H1 (cell line): ENCODE results near the gene SHISA9. TPM values are rescaled to one million over a fixed set of nuclear protein-coding genes. Genes with fewer than 3 reads are reported as not detected.

Experiments
- CTCF ChIA-PET: fragments of 300-600 bp; sonication (Branson Sonifier 250); formaldehyde crosslinking; loops from one replicate; lab custom pipeline; 2021; ENCODE audit not compliant: partially characterized antibody; lab: Charles Lee
- POLR2A ChIA-PET: fragments of 300-600 bp; sonication (Branson Sonifier 250); formaldehyde crosslinking; loops from one replicate; lab custom pipeline; 2021; ENCODE audit warnings: inconsistent platforms; ENCODE audit not compliant: partially characterized antibody; lab: Charles Lee
- DNase-seq, 2 experiments: peaks; one replicate each; pipeline versions ENCODE4 v3.0.0 to v3.0.0-alpha.2; 2010 to 2022; ENCODE audit warnings: low spot score in 2 of 2, low read depth in 1 of 2, mixed read lengths in 1 of 2
- FAIRE-seq: peaks from 2 replicates; lab custom pipeline; 2011; peaks lifted over from hg19 to GRCh38; lab: Jason Lieb, UNC
- H2AFZ ChIP-seq: 2 replicates; pipeline ENCODE4 v1.8.1; 2012; ENCODE audit warnings: low read length, inconsistent platforms
- H2AK5ac ChIP-seq: 2 replicates; pipeline ENCODE4 v1.6.1; 2013; ENCODE audit warnings: low read depth, low read length
- H2BK120ac ChIP-seq: replicated peaks from 2 replicates; pipeline ENCODE3; 2013; ENCODE audit warnings: low read depth, low read length, inconsistent platforms
- H2BK12ac ChIP-seq: 2 replicates; pipeline ENCODE4 v1.6.1; 2013; ENCODE audit warnings: low read depth, low read length
- H2BK15ac ChIP-seq: 2 replicates; pipeline ENCODE4 v1.6.1; 2013; ENCODE audit warnings: low read length
- H2BK20ac ChIP-seq: 2 replicates; pipeline ENCODE4 v1.6.1; 2013; ENCODE audit warnings: low read length
- H2BK5ac ChIP-seq: 2 replicates; pipeline ENCODE4 v1.6.1; 2013; ENCODE audit warnings: low read depth, low read length
- H3K14ac ChIP-seq: 2 replicates; pipeline ENCODE4 v1.6.1; 2013; ENCODE audit warnings: inconsistent platforms; ENCODE audit not compliant: insufficient read length
- H3K18ac ChIP-seq: 2 replicates; pipeline ENCODE4 v1.6.1; 2013; ENCODE audit warnings: low read length; ENCODE audit errors: extremely low read depth
- H3K23ac ChIP-seq: 2 replicates; pipeline ENCODE4 v1.6.1; 2013; ENCODE audit warnings: inconsistent platforms; ENCODE audit not compliant: insufficient read length
- H3K23me2 ChIP-seq: 2 replicates; pipeline ENCODE4 v1.6.1; 2013; ENCODE audit warnings: low read depth, low read length
- H3K27ac ChIP-seq: 2 replicates; pipeline ENCODE4 v1.6.1; 2011; ENCODE audit warnings: low read depth, low read length, inconsistent platforms
- H3K27me3 ChIP-seq, 4 experiments: replicated peaks in 1 of 4; 1 replicate in 1 of 4; 2 replicates in 3 of 4; pipeline versions ENCODE4 v1.6.1 to v1.8.1; 2011 to 2013; ENCODE audit warnings: low read length in 3 of 4, mild to moderate bottlenecking in 3 of 4, inconsistent platforms in 2 of 4, mixed read lengths in 2 of 4, moderate library complexity in 1 of 4; ENCODE audit not compliant: control insufficient read depth in 3 of 4, insufficient read depth in 3 of 4; ENCODE audit errors: extremely low read depth in 1 of 4
- H3K36me3 ChIP-seq, 4 experiments: 2 replicates each; pipeline versions ENCODE4 v1.6.1 to v1.8.1; 2011 to 2013; ENCODE audit warnings: mild to moderate bottlenecking in 4 of 4, low read length in 3 of 4, moderate library complexity in 2 of 4, control low read depth in 1 of 4, inconsistent platforms in 1 of 4; ENCODE audit not compliant: insufficient read depth in 4 of 4, control insufficient read depth in 2 of 4
- H3K4ac ChIP-seq: replicated peaks from 2 replicates; pipeline ENCODE3; 2013; ENCODE audit warnings: low read length, low read depth, mixed read lengths, inconsistent platforms; ENCODE audit not compliant: insufficient read length
- H3K4me1 ChIP-seq, 4 experiments: replicated peaks in 1 of 4; 1 replicate in 1 of 4; 2 replicates in 3 of 4; pipeline versions ENCODE4 v1.6.1 to v1.8.1; 2011 to 2013; ENCODE audit warnings: low read length in 3 of 4, inconsistent platforms in 2 of 4, mixed read lengths in 1 of 4; ENCODE audit not compliant: insufficient read depth in 4 of 4, control insufficient read depth in 3 of 4
- H3K4me2 ChIP-seq, 2 experiments: 2 replicates each; pipeline versions ENCODE4 v1.6.1 to v1.8.1; 2011 to 2013; ENCODE audit warnings: low read depth in 2 of 2, low read length in 2 of 2, control low read depth in 1 of 2, inconsistent platforms in 1 of 2, mild to moderate bottlenecking in 1 of 2; ENCODE audit not compliant: insufficient read depth in 1 of 2
- H3K4me3 ChIP-seq, 4 experiments: fragments of 200-600, 300-600 bp in 1 of 4; sonication (generic), shearing (Covaris generic), sonication (Bioruptor Twin) in 1 of 4; 2 replicates each; pipeline versions ENCODE4 v1.5.1 to v1.8.1; 2011 to 2016; ENCODE audit warnings: low read length in 4 of 4, low read depth in 3 of 4, control low read depth in 2 of 4, inconsistent platforms in 2 of 4, mild to moderate bottlenecking in 2 of 4, mixed read lengths in 1 of 4, moderate library complexity in 1 of 4; ENCODE audit not compliant: insufficient read depth in 2 of 4; ENCODE audit errors: extremely low read depth in 1 of 4
- H3K56ac ChIP-seq: replicated peaks from 2 replicates; pipeline ENCODE3; 2013; ENCODE audit warnings: low read depth, mild to moderate bottlenecking, mixed read lengths, low read length, inconsistent platforms; ENCODE audit not compliant: insufficient read length
- H3K79me1 ChIP-seq: 2 replicates; pipeline ENCODE4 v1.6.1; 2013; ENCODE audit warnings: low read depth, low read length, control low read depth
- H3K79me2 ChIP-seq, 2 experiments: 2 replicates each; pipeline versions ENCODE4 v1.6.1 to v1.8.1; 2012 to 2013; ENCODE audit warnings: low read length in 2 of 2, mild to moderate bottlenecking in 2 of 2, inconsistent platforms in 1 of 2; ENCODE audit not compliant: insufficient read depth in 2 of 2, control insufficient read depth in 1 of 2
- H3K9ac ChIP-seq, 4 experiments: replicated peaks in 1 of 4; 1 replicate in 1 of 4; 2 replicates in 3 of 4; pipeline versions ENCODE4 v1.6.1 to v1.8.1; 2011 to 2013; ENCODE audit warnings: low read depth in 3 of 4, low read length in 3 of 4, control low read depth in 2 of 4, mild to moderate bottlenecking in 2 of 4, moderate library complexity in 2 of 4, inconsistent platforms in 1 of 4; ENCODE audit errors: extremely low read depth in 1 of 4
- H3K9me3 ChIP-seq, 2 experiments: 2 replicates each; pipeline versions ENCODE4 v1.6.1 to v1.8.1; 2012 to 2013; ENCODE audit warnings: mild to moderate bottlenecking in 2 of 2, moderate library complexity in 2 of 2, control low read depth in 1 of 2, inconsistent platforms in 1 of 2, low read depth in 1 of 2, low read length in 1 of 2, mixed read lengths in 1 of 2; ENCODE audit not compliant: insufficient read depth in 2 of 2
- H4K20me1 ChIP-seq, 2 experiments: replicated peaks in 1 of 2; 2 replicates each; pipeline versions ENCODE3 to v1.8.1; 2011 to 2013; ENCODE audit warnings: inconsistent platforms in 2 of 2, low read length in 2 of 2, mild to moderate bottlenecking in 1 of 2; ENCODE audit not compliant: insufficient read depth in 2 of 2, control insufficient read depth in 1 of 2
- H4K5ac ChIP-seq: 2 replicates; pipeline ENCODE4 v1.6.1; 2013; ENCODE audit warnings: low read length, low read depth, mixed read lengths, inconsistent platforms; ENCODE audit not compliant: insufficient read length
- H4K8ac ChIP-seq: 2 replicates; pipeline ENCODE4 v1.8.0; 2013; ENCODE audit warnings: mild to moderate bottlenecking, moderate library complexity, low read length, inconsistent platforms; ENCODE audit not compliant: insufficient read depth; ENCODE audit errors: extremely low read depth
- H4K91ac ChIP-seq: replicated peaks from 2 replicates; pipeline ENCODE3; 2013; ENCODE audit warnings: low read length, mixed read lengths, inconsistent platforms; ENCODE audit not compliant: insufficient read length
- ASH2L ChIP-seq: fragments of 200-600, 300-600 bp; sonication (generic); IDR thresholded peaks from one replicate; pipeline ENCODE4 v1.7.1; 2017; ENCODE audit warnings: low read length
- BRCA1 ChIP-seq: IDR thresholded peaks from 2 replicates; pipeline ENCODE4 v1.6.1; 2012; ENCODE audit warnings: low read depth, low read length, improper control_type of control experiment
- CBX5 ChIP-seq: fragments of 300-800, 300-1000 bp; sonication (generic); IDR thresholded peaks from 2 replicates; pipeline ENCODE4 v1.7.1; 2016; ENCODE audit warnings: antibody characterized with exemption, low read length, low read depth
- EP300 ChIP-seq, 2 experiments: IDR thresholded peaks; 1 replicate in 1 of 2; 2 replicates in 1 of 2; pipeline ENCODE4 v1.6.1; 2011 to 2012; ENCODE audit warnings: low read depth in 2 of 2, low read length in 2 of 2, mild to moderate bottlenecking in 2 of 2, borderline replicate concordance in 1 of 2, inconsistent platforms in 1 of 2, moderate library complexity in 1 of 2
- GTF2F1 ChIP-seq: IDR thresholded peaks from 2 replicates; pipeline ENCODE4 v1.6.1; 2012; ENCODE audit warnings: low read depth, low read length, improper control_type of control experiment, borderline replicate concordance
- HDAC6 ChIP-seq: IDR thresholded peaks from one replicate; pipeline ENCODE4 v1.7.1; 2012; ENCODE audit warnings: low read depth, mild to moderate bottlenecking, inconsistent platforms, low read length, moderate library complexity
- JUN ChIP-seq: IDR thresholded peaks from 2 replicates; pipeline ENCODE4 v1.6.1; 2011; ENCODE audit warnings: low read depth, mild to moderate bottlenecking, improper control_type of control experiment, low read length
- TEAD4 ChIP-seq: IDR thresholded peaks from 2 replicates; pipeline ENCODE4 v1.6.1; 2012; ENCODE audit warnings: low read depth, low read length, inconsistent platforms, mixed read lengths
- YY1 ChIP-seq: IDR thresholded peaks from 2 replicates; pipeline ENCODE4 v1.6.1; 2011; ENCODE audit warnings: low read depth, mild to moderate bottlenecking, low read length
- WGBS, 2 experiments: shearing (Covaris generic) in 1 of 2; methylation state at CpG; one replicate each; pipeline versions ENCODE4 v1.1.6 to v1.1.7; 2013 to 2015; ENCODE audit warnings: low lambda C conversion rate in 2 of 2, mixed read lengths in 2 of 2, inconsistent platforms in 1 of 2, low coverage in 1 of 2, missing lambda C conversion rate in 1 of 2; ENCODE audit not compliant: insufficient replicate concordance in 2 of 2, insufficient coverage in 1 of 2, insufficient read length in 1 of 2; ENCODE audit errors: extremely low coverage in 1 of 2, missing lambda C conversion rate in 1 of 2; 5-methylcytosine and 5-hydroxymethylcytosine counted together
- polyA plus RNA-seq, 7 experiments: library from polyadenylated mRNA; depleted of rRNA in 3 of 7; stranded (reverse) in 5 of 7; unstranded in 2 of 7; fragments of >200 nt in 5 of 7; fragments of 200-250 nt in 2 of 7; gene quantifications; 1 replicate in 5 of 7; 2 replicates in 1 of 7; 4 replicates in 1 of 7; pipeline versions ENCODE4 v1.2.1 to v1.2.3, GENCODE V29; 2011 to 2013; ENCODE audit warnings: missing spikeins in 2 of 7, mixed read lengths in 2 of 7
- total RNA-seq: library from RNA; stranded (reverse); fragmentation: NEBNext Ultra II Directional; extraction: Animal tissue kit (Norgen Biotek cat#: 25700); gene quantifications from 2 replicates; pipeline ENCODE4 v1.2.1, GENCODE V29; 2021

SHISA9 gene
- total and polyA plus RNA-seq, 2 of the 8 experiments (the other 6 are each of a cell fraction or from before 2014, with no cell fraction given), result 25.6 to 39.8 TPM

GRCh38 chr16:12941896-12942295 is 40.5 kb downstream of the SHISA9 start:
- WGBS, 2 experiments, result 97% methylated on average over 3 of the region's 3 CpGs; no CpG with 5 or more reads in 1 of the 2 experiments
- TF ChIP-seq GTF2F1 (no peak), EP300 (IDR thresholded peaks at IDR 0.05; ENCODE audit: borderline replicate concordance in 1 of 2, low read depth in 2 of 2, low read length in 2 of 2) (no peak), JUN (no peak), HDAC6 (no peak), TEAD4 (no peak), ASH2L (no peak), CBX5 (no peak), YY1 (no peak), BRCA1 (no peak)
- H3K4me1 ChIP-seq, result peaks cover 0 to 17% (median 7%) of the 10 kb centered on the region in 4 experiments

More at GRCh38 chr16:12941896-12942295, 40.5 kb downstream of the SHISA9 start:
- Histone ChIP-seq H3K14ac (no peak overlapping the region), H2BK12ac (no peak overlapping the region), H4K91ac (no peak overlapping the region), H3K9me3 (no peaks in the 10 kb centered on the region), H3K23me2 (no peaks in the 10 kb centered on the region), H2AFZ (no peak overlapping the region), H3K23ac (no peak overlapping the region), H4K20me1 (no peaks in the 10 kb centered on the region), H3K56ac (no peak overlapping the region), H3K18ac (no peak overlapping the region), H2BK15ac (no peak overlapping the region), H3K79me1 (peaks cover 4% of the 10 kb centered on the region), H2AK5ac (no peak overlapping the region), H3K4me3 (no peak overlapping the region), H2BK120ac (no peak overlapping the region), H3K27me3 (no peaks in the 10 kb centered on the region), H3K36me3 (peaks cover 0 to 3% (median 0%) of the 10 kb centered on the region in 4 experiments; a peak in 1 of 8 replicates), H3K79me2 (peaks cover 3 to 83% of the 10 kb centered on the region in 2 experiments; a peak in 3 of 4 replicates), H2BK5ac (no peak overlapping the region), H3K27ac (no peak overlapping the region), H3K4ac (no peak overlapping the region), H2BK20ac (no peak overlapping the region), H4K5ac (no peak overlapping the region), H3K9ac (no peak overlapping the region), H4K8ac (no peak overlapping the region), H3K4me2 (no peak overlapping the region)
- FAIRE-seq (no peak), DNase-seq (no peak)
- CTCF ChIA-PET, result interaction anchor here (0.7 to 1.5 kb wide), 3 partner anchors 11 to 34 kb away, joined by 3 to 5 read pairs (median 3); no protein-coding TSS in a partner anchor
- POLR2A ChIA-PET, result no interaction called here
